Measurements from ENCODE around the gene RHOB. TPM values are rescaled to one million over a fixed set of nuclear protein-coding genes. Genes with fewer than 3 reads are reported as not detected.
"Not testable (repeated sequence)": the region's sequence is repeated elsewhere in the genome, so short reads cannot be mapped to it uniquely, and the experiment has no call there.

The RHOB gene
- total RNA-seq, 3 donors from 2014 or later: 75.5 to 616 (median 104) TPM

DNA sequence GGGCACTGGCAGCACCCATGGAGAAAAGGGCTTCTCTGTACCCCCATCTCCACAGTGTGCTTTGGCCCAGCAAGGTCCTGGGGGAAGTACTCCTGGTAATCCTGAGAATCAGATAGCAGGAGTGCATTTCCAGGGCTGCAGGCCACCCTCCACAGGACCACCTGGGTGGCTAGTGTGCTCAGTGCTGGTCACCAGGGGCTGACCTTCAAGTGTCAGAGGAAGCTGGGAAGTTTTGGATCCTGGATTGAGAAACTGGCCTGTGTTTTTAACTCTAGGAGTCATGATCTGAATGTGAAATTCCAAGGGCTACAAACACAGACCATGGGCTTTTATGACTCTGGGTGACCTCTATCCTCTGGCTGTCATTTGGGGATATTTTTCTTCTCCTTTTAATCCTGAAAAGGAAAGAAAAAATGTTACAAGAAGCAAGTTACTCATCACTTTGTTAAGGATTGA is 9.3 kb downstream of the RHOB start:
- no peak for TF ChIP-seq CTCF (IDR thresholded peaks at IDR 0.05)
- Histone ChIP-seq H3K4me1 (ENCODE audit: low read depth) (no peaks in the 10 kb centered on the region), H3K36me3 (ENCODE audit: low read depth) (no peaks in the 10 kb centered on the region), H3K9me3 (no peaks in the 10 kb centered on the region), H3K4me3 (no peak overlapping the region)
- intact Hi-C loops (cut with DNase I, micrococcal nuclease): no loop called here
- no peak for DNase-seq
- ATAC-seq: no peak

- DNase-seq (no peak), ATAC-seq (peak; percentile 22)
- Histone ChIP-seq H3K9me3 (no peaks in the 10 kb centered on the region), H3K4me3 (no peak overlapping the region), H3K36me3 (ENCODE audit: low read depth) (no peaks in the 10 kb centered on the region), H3K4me1 (ENCODE audit: low read depth) (no peaks in the 10 kb centered on the region)
- TF ChIP-seq CTCF (IDR thresholded peaks at IDR 0.05): no peak
- intact Hi-C loops (cut with DNase I, micrococcal nuclease): no loop called here
Measured at GRCh38 chr2:20456636-20457426, 10.0 kb downstream of the RHOB start.

DNA sequence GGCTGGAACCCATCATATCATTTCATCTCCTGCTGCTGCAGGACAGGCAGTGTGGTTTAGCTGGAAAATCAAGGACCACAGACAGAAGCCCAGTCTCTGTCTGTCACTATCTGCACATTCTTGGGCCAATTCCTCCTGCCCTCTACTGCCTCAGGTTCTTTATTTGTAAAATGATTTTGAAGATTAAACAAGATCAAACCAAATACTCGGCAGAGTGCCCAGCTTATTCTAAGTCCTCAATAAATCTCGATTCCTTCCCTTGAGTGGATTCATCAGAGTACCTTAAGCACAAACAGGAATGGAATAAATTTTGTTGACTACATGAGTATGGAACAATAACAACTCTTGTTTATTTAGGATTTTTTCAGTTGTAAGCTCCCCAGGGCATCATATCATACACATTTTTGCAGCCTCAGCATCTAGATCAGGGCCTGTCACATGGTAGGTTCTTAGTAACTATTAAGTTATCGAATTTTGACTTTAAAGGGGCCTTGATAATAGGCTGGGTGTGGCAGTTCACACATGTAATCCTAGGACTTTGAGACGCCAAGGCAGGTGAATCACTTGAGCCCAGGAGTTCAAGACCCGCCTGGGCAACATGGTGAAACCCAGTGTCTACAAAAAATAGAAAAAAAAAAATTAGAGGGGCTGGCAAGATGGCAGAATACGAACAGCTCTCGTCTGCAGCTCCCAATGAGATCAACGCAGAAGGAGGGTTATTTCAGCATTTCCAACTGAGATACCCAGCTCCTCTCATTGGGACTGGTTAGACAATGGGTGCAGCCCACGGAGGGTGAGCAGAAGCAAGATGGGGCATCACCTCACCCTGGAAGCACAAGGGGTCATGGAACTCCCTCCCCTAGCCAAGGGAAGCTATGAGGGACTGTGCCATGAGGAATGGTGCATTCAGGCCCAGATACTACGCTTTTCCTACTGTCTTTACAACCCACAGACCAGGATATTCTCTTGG is 11.1 kb downstream of the RHOB start:
- intact Hi-C loops (cut with DNase I, micrococcal nuclease): no loop called here
- Histone ChIP-seq H3K9me3 (no peaks in the 10 kb centered on the region), H3K4me1 (ENCODE audit: low read depth) (no peaks in the 10 kb centered on the region), H3K4me3 (no peak overlapping the region), H3K36me3 (ENCODE audit: low read depth) (no peaks in the 10 kb centered on the region)
- no peak for TF ChIP-seq CTCF (IDR thresholded peaks at IDR 0.05)
- no peak for ATAC-seq
- no peak for DNase-seq

DNA sequence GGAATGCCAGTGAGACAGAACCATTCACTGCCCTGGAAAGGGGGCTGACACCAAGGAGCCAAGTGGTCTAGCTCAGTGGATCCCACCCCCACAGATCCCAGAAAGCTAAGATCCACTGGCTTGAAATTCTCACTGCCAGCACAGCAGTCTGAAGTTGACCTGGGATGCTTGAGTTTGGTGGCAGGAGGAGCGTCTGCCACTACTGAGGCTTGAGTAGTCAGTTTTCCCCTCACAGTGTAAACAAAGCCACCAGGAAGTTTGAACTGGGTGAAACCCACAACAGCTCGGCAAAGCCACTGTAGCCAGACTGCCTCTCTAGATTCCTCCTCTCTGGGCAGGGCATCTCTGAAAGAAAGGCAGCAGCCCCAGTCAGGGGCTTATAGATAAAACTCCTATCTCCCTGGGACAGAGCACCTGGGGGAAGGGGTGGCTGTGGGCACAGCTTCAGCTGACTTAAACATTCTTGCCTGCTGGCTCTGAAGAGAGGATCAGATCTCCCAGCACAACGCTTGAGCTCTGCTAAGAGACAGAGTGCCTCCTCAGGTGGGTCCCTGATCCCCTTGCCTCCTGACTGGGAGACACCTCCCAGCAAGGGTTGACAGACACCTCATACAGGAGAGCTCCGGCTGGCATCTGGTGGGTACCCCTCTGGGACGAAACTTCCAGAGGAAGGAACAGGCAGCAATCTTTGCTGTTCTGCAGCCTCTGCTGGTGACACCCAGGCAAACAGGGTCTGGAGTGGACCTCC is 12.0 kb downstream of the RHOB start:
- H3K4me1 ChIP-seq (ENCODE audit: low read depth); ATAC-seq; DNase-seq; H3K4me3 ChIP-seq; intact Hi-C loops (cut with DNase I, micrococcal nuclease); H3K9me3 ChIP-seq; H3K36me3 ChIP-seq (ENCODE audit: low read depth): not testable (repeated sequence)

- H3K4me3 ChIP-seq: no peak overlapping the region
- H3K4me1 ChIP-seq (ENCODE audit: low read depth): peaks cover 5% of the 10 kb centered on the region
- no peaks in the 10 kb centered on the region for H3K36me3 ChIP-seq (ENCODE audit: low read depth)
- no peaks in the 10 kb centered on the region for H3K9me3 ChIP-seq
- DNase-seq: peak in 1 of 3 donors; percentile 30
- no peak for TF ChIP-seq CTCF (IDR thresholded peaks at IDR 0.05)
- ATAC-seq: peak; percentile 58
- intact Hi-C loops (cut with DNase I, micrococcal nuclease): no loop called here
Measured at GRCh38 chr2:20465716-20466394, 19.0 kb downstream of the RHOB start.

All from mucosa of descending colon (tissue), 3 donors.